ENCODE data around the gene ATP5PB. TPM values are rescaled to one million over a fixed set of nuclear protein-coding genes. Genes with fewer than 3 reads are reported as not detected.

ATP5PB gene
- total RNA-seq (2014; rRNA removed; shearing (Covaris generic)) (286 and 291 TPM in 2 replicates), total RNA-seq (2022) (285 and 303 TPM in 2 replicates), Bru-seq, nascent RNA (percentile 93 among the genes with signal in this experiment), BruChase-seq, experiment 1, labeled RNA remaining after a 6-hour chase (percentile 97 among the genes with signal in this experiment), BruChase-seq, experiment 2, labeled RNA remaining after a 2-hour chase (percentile 91 among the genes with signal in this experiment)
- long read RNA-seq, transcript ATP5PB-202 (7 exons, 3,156 nt): major isoform, 323 of 343 reads
- long read RNA-seq, transcript ATP5PB-201 (6 exons, 1,040 nt): minor isoform, 5 of 343 reads
- long read RNA-seq, partial matches to known transcripts: 10 of 343 reads
- long read RNA-seq, other reads (novel, unspliced or antisense): 5 of 343 reads

- Histone ChIP-seq H3K4me2 (ENCODE audit: low read length) (peak within 1 kb of the TSS; percentile 89), H3K9me3 (ENCODE audit: low read length) (no peaks in the 10 kb centered on the region), H3K4me1 (ENCODE audit: insufficient read depth, low read length, poor library complexity, severe bottlenecking) (peaks cover 32% of the 10 kb centered on the region), H3K79me2 (ENCODE audit: insufficient read depth, low read depth, low read length) (peaks cover 92% of the 10 kb centered on the region), H3K9me2 (ENCODE audit: insufficient read depth, low read length) (no peaks in the 10 kb centered on the region), H2AFZ (ENCODE audit: low read length) (peak within 1 kb of the TSS; percentile 59; the same call in 1 of the 2 replicates), H3K4me3 (ENCODE audit: low read depth, low read length, poor library complexity, severe bottlenecking) (peak within 1 kb of the TSS; percentile 98), H3K36me3 (ENCODE audit: insufficient read depth, low read length) (peaks cover 80% of the 10 kb centered on the region), H4K20me1 (ENCODE audit: insufficient read depth, low read length) (peaks cover 23% of the 10 kb centered on the region; the same call in 1 of the 2 replicates), H3K27ac (ENCODE audit: low read depth, low read length, poor library complexity, severe bottlenecking) (peak within 1 kb of the TSS; percentile 39)
- intact Hi-C loops (cut with micrococcal nuclease; ENCODE audit: unreplicated experiment): loop anchor here (1.0 to 10.0 kb wide), 3 partner anchors 43 to 104 kb away; no protein-coding TSS in a partner anchor
- ChIA-PET POLR2A (interaction anchor here (0.6 to 2.3 kb wide), 10 partner anchors 9 to 306 kb away, joined by 3 to 10 read pairs (median 3); no protein-coding TSS in a partner anchor), CTCF (ENCODE audit: unreplicated experiment) (interaction anchor here (0.6 kb wide), 3 partner anchors 9 to 288 kb away, joined by 3 to 8 read pairs (median 8); no protein-coding TSS in a partner anchor)
- TF ChIP-seq EZH2phosphoT487 (IDR thresholded peaks at IDR 0.05; ENCODE audit: borderline replicate concordance, low read depth, low read length) (no peak), CTCF (conservative IDR thresholded peaks at IDR 0.05; ENCODE audit: low read length) (no peak)
- peak; percentile 100 for DNase-seq (ENCODE audit: low spot score)
- BruUV-seq (replicated peaks): no TSS peak
These were observed at the start of gene ATP5PB, which contains the start of gene WDR77 for GRCh38 chr1:111448918-111449702. Gene ATP5PB (plus strand): TSS chr1:111449464. CDS start chr1:111449542, 78 bp downstream. Gene WDR77 (minus strand): TSS chr1:111449256. CDS start chr1:111449169, 87 bp downstream.

DNA sequence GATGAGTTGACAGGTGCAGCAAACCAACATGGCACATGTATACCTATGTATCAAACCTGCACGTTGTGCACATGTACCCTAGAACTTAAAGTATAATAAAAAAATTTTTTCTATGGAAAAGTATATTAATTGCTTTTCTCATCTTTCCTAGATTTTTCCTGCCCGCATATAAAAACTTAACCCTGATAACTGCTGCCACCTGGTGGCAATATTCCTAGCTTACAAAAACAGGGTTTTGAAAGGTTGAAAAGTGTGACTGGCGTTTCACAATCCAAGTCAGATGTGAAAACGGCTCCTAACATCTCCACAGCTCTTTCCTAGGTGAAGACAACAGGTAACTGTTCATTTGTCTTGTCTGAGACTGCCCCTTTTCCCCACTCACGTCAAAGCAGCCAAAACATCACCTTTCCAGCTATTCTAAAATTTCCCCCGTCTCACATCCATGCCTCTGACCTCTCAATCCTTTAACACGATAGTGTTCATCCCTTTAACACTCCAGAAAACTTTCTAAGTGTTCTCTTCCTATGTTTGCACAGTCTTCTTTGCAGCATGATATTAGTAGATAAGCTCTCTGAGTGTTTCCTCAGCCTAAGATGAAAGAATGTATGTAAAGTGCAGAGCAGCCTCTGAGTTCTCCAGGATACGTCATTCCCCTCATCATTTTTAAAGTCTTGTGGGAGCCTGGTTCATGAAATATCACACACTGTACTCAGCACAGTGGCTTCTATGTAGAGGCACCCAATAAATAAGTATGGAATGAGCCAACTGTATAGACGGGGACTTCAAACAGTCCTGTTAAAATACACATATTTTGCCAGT is 49.3 kb upstream of the ATP5PB start:
- intact Hi-C loops (cut with micrococcal nuclease; ENCODE audit: unreplicated experiment): loop anchor here (1.0 to 10.0 kb wide), 4 partner anchors 53 to 525 kb away; partner anchors contain the start of gene CD53
- H3K79me2 ChIP-seq (ENCODE audit: insufficient read depth, low read depth, low read length): no peaks in the 10 kb centered on the region
- CTCF ChIA-PET (ENCODE audit: unreplicated experiment): interaction anchor here (0.5 to 1.2 kb wide), 4 partner anchors 16 to 179 kb away, joined by 3 read pairs; no protein-coding TSS in a partner anchor
- H3K9me3 ChIP-seq (ENCODE audit: low read length): no peaks in the 10 kb centered on the region; the same call in 1 of the 2 replicates
- peak; percentile 67 for DNase-seq (ENCODE audit: low spot score)
- H3K27ac ChIP-seq (ENCODE audit: low read depth, low read length, poor library complexity, severe bottlenecking): no peak overlapping the region
- H2AFZ ChIP-seq (ENCODE audit: low read length): peak overlapping the region; percentile 97
- no peaks in the 10 kb centered on the region for H3K9me2 ChIP-seq (ENCODE audit: insufficient read depth, low read length)
- no TSS peak for BruUV-seq (replicated peaks)
- no peaks in the 10 kb centered on the region for H3K36me3 ChIP-seq (ENCODE audit: insufficient read depth, low read length)
- peak; percentile 86 for TF ChIP-seq CTCF (conservative IDR thresholded peaks at IDR 0.05; ENCODE audit: low read length)
- TF ChIP-seq EZH2phosphoT487 (IDR thresholded peaks at IDR 0.05; ENCODE audit: borderline replicate concordance, low read depth, low read length): no peak
- no peaks in the 10 kb centered on the region for H4K20me1 ChIP-seq (ENCODE audit: insufficient read depth, low read length)
- peaks cover 25% of the 10 kb centered on the region for H3K4me1 ChIP-seq (ENCODE audit: insufficient read depth, low read length, poor library complexity, severe bottlenecking)
- POLR2A ChIA-PET: interaction anchor here (0.9 to 3.8 kb wide), 7 partner anchors 11 to 273 kb away, joined by 3 to 19 read pairs (median 3); no protein-coding TSS in a partner anchor
- H3K4me3 ChIP-seq (ENCODE audit: low read depth, low read length, poor library complexity, severe bottlenecking): no peak overlapping the region
- peak overlapping the region; percentile 49 for H3K4me2 ChIP-seq (ENCODE audit: low read length)
